NCI-H1092 (cell line): ENCODE results near the gene SEC14L1.
"Not testable (repeated sequence)": the region's sequence is repeated elsewhere in the genome, so short reads cannot be mapped to it uniquely, and the experiment has no call there.

ENCODE experiments used
- DNase-seq: peaks from one replicate; lab custom pipeline; 2025; lab: John Stamatoyannopoulos, UW

SEC14L1 gene

GRCh38 chr17:77116371-77116860 is 24.4 kb upstream of the SEC14L1 start:
- no peak for DNase-seq

GRCh38 chr17:77117415-77117814 is 23.4 kb upstream of the SEC14L1 start:
- DNase-seq, result no peak

GRCh38 chr17:77118251-77118928 is 22.4 kb upstream of the SEC14L1 start:
- DNase-seq, result no peak

- no peak for DNase-seq
Measured at GRCh38 chr17:77119668-77120301, 21.0 kb upstream of the SEC14L1 start.

- no peak for DNase-seq
Measured at GRCh38 chr17:77120868-77121267, 19.9 kb upstream of the SEC14L1 start.

- DNase-seq, result no peak
Measured at GRCh38 chr17:77124192-77124889, 16.4 kb upstream of the SEC14L1 start.

GRCh38 chr17:77125432-77125901 is 15.3 kb upstream of the SEC14L1 start:
- no peak for DNase-seq

- peak; percentile 67 for DNase-seq
Measured at GRCh38 chr17:77126519-77126918, 14.2 kb upstream of the SEC14L1 start.

- no peak for DNase-seq
Measured at GRCh38 chr17:77127735-77128361, 12.9 kb upstream of the SEC14L1 start.

GRCh38 chr17:77128896-77129567 is 11.7 kb upstream of the SEC14L1 start:
- DNase-seq, result no peak

- DNase-seq, result no peak
Measured at GRCh38 chr17:77129568-77130301, 11.0 kb upstream of the SEC14L1 start.

GRCh38 chr17:77130525-77130924 is 10.2 kb upstream of the SEC14L1 start:
- no peak for DNase-seq

- DNase-seq, result no peak
Measured at GRCh38 chr17:77131904-77132303, 8.9 kb upstream of the SEC14L1 start.

- no peak for DNase-seq
Measured at GRCh38 chr17:77132411-77133086, 8.2 kb upstream of the SEC14L1 start.

GRCh38 chr17:77133087-77133638 is 7.6 kb upstream of the SEC14L1 start:
- DNase-seq, result no peak

GRCh38 chr17:77136420-77136767 is 4.4 kb upstream of the SEC14L1 start:
- DNase-seq, result no peak

- DNase-seq, result no peak
Measured at GRCh38 chr17:77137111-77137510, 3.7 kb upstream of the SEC14L1 start.

GRCh38 chr17:77137886-77138285 is 2.9 kb upstream of the SEC14L1 start:
- not testable (repeated sequence) for DNase-seq

- DNase-seq, result peak; percentile 97
Measured at GRCh38 chr17:77140166-77140877, 447 bp upstream of the SEC14L1 start.
